K562 treated with DMSO at 1 percent for 12 hours (cell line): ENCODE measurements around the gene WAPL. TPM values are rescaled to one million over a fixed set of nuclear protein-coding genes. Genes with fewer than 3 reads are reported as not detected.

Experiments
- total RNA-seq: library from RNA; unstranded; fragments of 300-600 nt; gene quantifications from 2 replicates; pipeline ENCODE4 v1.2.3, GENCODE V29; 2022; ENCODE audit not compliant: insufficient read depth

Gene WAPL
- total RNA-seq, result 5.4 and 17.8 TPM in 2 replicates

GRCh38 chr10:86521678-86522509, at the start of gene WAPL:
Gene WAPL (minus strand): TSS chr10:86521792. CDS start chr10:86518069, 3,723 bp downstream.

Other genes with a start within 250 kb of the WAPL start
- gene GRID1, start 155.0 kb downstream of the WAPL start, total RNA-seq, result 5.6 and 8.2 TPM in 2 replicates
- gene OPN4, start 132.8 kb upstream of the WAPL start, total RNA-seq, result not detected in 2 replicates
- gene LDB3, start 146.7 kb upstream of the WAPL start, total RNA-seq, result not detected in 2 replicates
- 2.8 and 14.7 TPM in 2 replicates for gene BMPR1A, start 234.8 kb upstream of the WAPL start, total RNA-seq